Measurements from ENCODE around the gene RNASET2. TPM values are rescaled to one million over a fixed set of nuclear protein-coding genes. Genes with fewer than 3 reads are reported as not detected.
"Not testable (repeated sequence)": the region's sequence is repeated elsewhere in the genome, so short reads cannot be mapped to it uniquely, and the experiment has no call there.

The RNASET2 gene
- total and polyA plus RNA-seq, 5 donors: 19.4 to 27.2 (median 22.5) TPM

- ATAC-seq (no peak), DNase-seq (peak in 1 of 3 donors; percentile 26)
- Histone ChIP-seq H3K9me3 (ENCODE audit: control insufficient read depth, low read length) (no peaks in the 10 kb centered on the region), H3K27me3 (ENCODE audit: control insufficient read depth, insufficient read depth) (no peaks in the 10 kb centered on the region), H3K27ac (ENCODE audit: low read length) (no peak overlapping the region), H3K4me1 (ENCODE audit: control insufficient read depth, insufficient read depth, low read length) (no peaks in the 10 kb centered on the region), H3K4me3 (ENCODE audit: low read length) (no peak overlapping the region)
- 96% methylated on average over 61 of the region's 61 CpGs for WGBS
- intact Hi-C loops (cut with DNase I): no loop called here
These were observed 56.1 kb downstream of the RNASET2 start for GRCh38 chr6:166900130-166900708.

GRCh38 chr6:166898910-166899309 is 57.4 kb downstream of the RNASET2 start:
- ATAC-seq: no peak
- no peak overlapping the region for H3K27ac ChIP-seq (ENCODE audit: low read length)
- intact Hi-C loops (cut with DNase I): no loop called here
- no peak overlapping the region for H3K4me3 ChIP-seq (ENCODE audit: low read length)
- WGBS: 96% methylated on average over 36 of the region's 36 CpGs
- DNase-seq: peak in 1 of 3 donors; percentile 25
- no peaks in the 10 kb centered on the region for H3K4me1 ChIP-seq (ENCODE audit: control insufficient read depth, insufficient read depth, low read length)
- no peaks in the 10 kb centered on the region for H3K27me3 ChIP-seq (ENCODE audit: control insufficient read depth, insufficient read depth)
- no peaks in the 10 kb centered on the region for H3K9me3 ChIP-seq (ENCODE audit: control insufficient read depth, low read length)

GRCh38 chr6:166894614-166895013 is 61.7 kb downstream of the RNASET2 start:
- intact Hi-C loops (cut with DNase I); DNase-seq; H3K27ac ChIP-seq (ENCODE audit: low read length); H3K27me3 ChIP-seq (ENCODE audit: control insufficient read depth, insufficient read depth); H3K4me3 ChIP-seq (ENCODE audit: low read length); ATAC-seq; H3K9me3 ChIP-seq (ENCODE audit: control insufficient read depth, low read length); H3K4me1 ChIP-seq (ENCODE audit: control insufficient read depth, insufficient read depth, low read length): not testable (repeated sequence)
- WGBS: 87% methylated on average over 7 of the region's 7 CpGs

GRCh38 chr6:166892472-166892871 is 63.9 kb downstream of the RNASET2 start:
- H3K4me1 ChIP-seq (ENCODE audit: control insufficient read depth, insufficient read depth, low read length); H3K4me3 ChIP-seq (ENCODE audit: low read length); H3K27me3 ChIP-seq (ENCODE audit: control insufficient read depth, insufficient read depth); H3K9me3 ChIP-seq (ENCODE audit: control insufficient read depth, low read length); DNase-seq; intact Hi-C loops (cut with DNase I); H3K27ac ChIP-seq (ENCODE audit: low read length); ATAC-seq: not testable (repeated sequence)
- 68% methylated on average over 5 of the region's 5 CpGs for WGBS

GRCh38 chr6:166886773-166887172 is 69.6 kb downstream of the RNASET2 start:
- not testable (repeated sequence) for H3K9me3 ChIP-seq (ENCODE audit: control insufficient read depth, low read length)

GRCh38 chr6:166884958-166885357 is 71.4 kb downstream of the RNASET2 start:
- ATAC-seq; intact Hi-C loops (cut with DNase I); H3K9me3 ChIP-seq (ENCODE audit: control insufficient read depth, low read length): not testable (repeated sequence)

More at GRCh38 chr6:166886773-166887172, 69.6 kb downstream of the RNASET2 start:
- H3K27ac ChIP-seq (ENCODE audit: low read length); H3K4me3 ChIP-seq (ENCODE audit: low read length); ATAC-seq; H3K27me3 ChIP-seq (ENCODE audit: control insufficient read depth, insufficient read depth); DNase-seq; H3K4me1 ChIP-seq (ENCODE audit: control insufficient read depth, insufficient read depth, low read length); intact Hi-C loops (cut with DNase I): not testable (repeated sequence)
- WGBS: 82% methylated on average over 4 of the region's 4 CpGs

GRCh38 chr6:166879594-166879993 is 76.8 kb downstream of the RNASET2 start:
- 85% methylated on average over 1 of the region's 1 CpG for WGBS

More at GRCh38 chr6:166884958-166885357, 71.4 kb downstream of the RNASET2 start:
- not testable (repeated sequence) for H3K27me3 ChIP-seq (ENCODE audit: control insufficient read depth, insufficient read depth); H3K4me3 ChIP-seq (ENCODE audit: low read length); H3K4me1 ChIP-seq (ENCODE audit: control insufficient read depth, insufficient read depth, low read length); DNase-seq; H3K27ac ChIP-seq (ENCODE audit: low read length)
- 83% methylated on average over 11 of the region's 11 CpGs for WGBS

More at GRCh38 chr6:166879594-166879993, 76.8 kb downstream of the RNASET2 start:
- intact Hi-C loops (cut with DNase I): no loop called here
- H3K4me1 ChIP-seq (ENCODE audit: control insufficient read depth, insufficient read depth, low read length): no peaks in the 10 kb centered on the region
- ATAC-seq: no peak
- H3K4me3 ChIP-seq (ENCODE audit: low read length): no peak overlapping the region
- no peaks in the 10 kb centered on the region for H3K27me3 ChIP-seq (ENCODE audit: control insufficient read depth, insufficient read depth)
- H3K9me3 ChIP-seq (ENCODE audit: control insufficient read depth, low read length): no peaks in the 10 kb centered on the region
- DNase-seq: no peak
- H3K27ac ChIP-seq (ENCODE audit: low read length): no peak overlapping the region

Small RNA genes lying within 50 kb of the gene (microRNA-seq; reads per million reads assigned to microRNA genes)
- gene MIR3939: 0 reads per million in 2 donors

Other genes starting within 250 kb of the RNASET2 start
- 10 to 100 TPM in 2 of 4 donors, 1 to 10 TPM in 2; 9.0 to 10.7 (median 9.7) TPM for gene CEP43, start 42.8 kb upstream of the RNASET2 start, total RNA-seq
- 6.5 TPM for gene CEP43, start 42.8 kb upstream of the RNASET2 start, polyA plus RNA-seq
- not detected for gene CCR6, start 166.5 kb upstream of the RNASET2 start, total RNA-seq
- gene CCR6, start 166.5 kb upstream of the RNASET2 start, polyA plus RNA-seq: not detected
- gene GPR31, start 201.4 kb upstream of the RNASET2 start, total RNA-seq: not detected
- gene GPR31, start 201.4 kb upstream of the RNASET2 start, polyA plus RNA-seq: not detected

All from right cardiac atrium (tissue), 5 donors.